GM18498 (cell line): ENCODE measurements around the gene UGGT2.
"Not testable (repeated sequence)": the region's sequence is repeated elsewhere in the genome, so short reads cannot be mapped to it uniquely, and the experiment has no call there.

Experiments
- ATAC-seq: cut with Tn5 transposase; IDR thresholded peaks from one replicate; pipeline ENCODE4 v1.9.1; 2021; ENCODE audit warnings: mild to moderate bottlenecking, moderate library complexity; ENCODE audit not compliant: unreplicated experiment

Gene UGGT2

DNA sequence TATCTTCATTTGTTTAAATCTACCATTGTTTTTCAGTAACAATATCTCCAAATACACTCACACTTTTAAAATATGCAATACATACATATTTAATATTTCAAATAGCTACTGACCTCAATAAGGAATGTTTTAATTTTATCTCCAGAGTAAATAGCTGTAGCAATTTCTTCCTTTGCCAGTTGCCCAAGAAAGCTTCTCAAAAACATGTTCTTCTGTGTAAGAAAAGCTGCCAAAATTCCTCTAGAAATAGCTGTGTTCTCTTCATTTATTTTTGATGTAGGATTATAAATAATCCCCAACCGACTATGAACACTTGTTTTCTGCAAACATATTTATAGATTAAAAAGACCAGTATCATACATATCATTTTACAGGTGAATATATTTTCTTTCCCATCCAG, 150.5 kb downstream of the UGGT2 start:
- ATAC-seq = no peak

DNA sequence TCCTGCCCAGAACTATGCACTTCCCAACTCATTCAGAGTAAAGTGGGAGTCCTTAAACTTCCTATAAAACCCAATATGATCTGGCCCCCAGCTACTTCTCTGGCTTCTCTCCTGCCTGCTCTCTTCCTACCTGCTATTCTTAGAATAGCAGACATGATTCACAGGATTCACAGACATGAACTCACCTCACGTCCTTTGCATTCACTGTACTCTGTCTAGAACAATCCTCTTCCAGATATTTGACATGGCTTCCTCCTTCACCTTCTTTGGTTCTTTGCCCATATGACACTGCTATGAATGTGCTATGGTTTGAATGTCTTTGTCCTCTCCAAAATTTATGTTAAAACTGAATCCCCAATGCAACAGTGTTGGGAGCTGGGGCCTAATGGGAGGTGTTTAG, 154.9 kb downstream of the UGGT2 start:
- no peak for ATAC-seq

DNA sequence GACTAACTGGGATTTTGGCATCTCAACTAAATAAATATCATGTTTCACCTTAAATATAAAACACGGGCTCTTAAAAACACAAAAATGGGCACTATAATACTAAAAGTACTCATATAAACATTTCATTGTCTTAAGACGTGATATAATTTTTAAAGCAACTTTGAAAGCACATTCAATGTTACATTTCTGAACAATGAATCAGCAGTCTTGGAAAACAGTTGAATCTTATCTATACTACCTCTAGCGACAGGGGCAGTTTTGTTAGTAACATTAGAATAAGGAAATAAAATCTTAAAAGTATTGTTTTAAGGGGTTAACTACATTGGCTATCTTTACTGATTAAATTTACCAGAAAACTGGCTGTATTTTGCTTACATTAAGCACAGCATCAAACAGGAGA, 156.9 kb downstream of the UGGT2 start:
- no peak for ATAC-seq

DNA sequence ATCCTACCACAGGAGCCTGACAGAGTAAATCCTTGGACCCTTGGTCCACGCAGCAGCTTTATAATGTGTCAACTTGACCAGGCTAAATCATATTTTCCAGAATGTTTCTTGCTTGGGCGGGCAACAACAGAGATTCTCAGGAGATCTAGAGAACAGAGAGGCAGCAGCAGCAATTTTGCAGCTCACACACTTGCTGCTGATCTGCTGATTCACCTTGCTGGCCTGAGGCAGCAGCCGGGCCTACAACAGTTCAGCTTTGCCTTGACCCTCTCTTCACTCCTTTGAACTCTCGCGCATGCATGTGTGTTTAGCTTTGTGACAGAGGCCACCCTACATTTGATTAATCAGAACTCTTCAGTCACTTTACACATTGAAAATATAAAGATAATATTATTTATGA, 159.3 kb downstream of the UGGT2 start:
- no peak for ATAC-seq

DNA sequence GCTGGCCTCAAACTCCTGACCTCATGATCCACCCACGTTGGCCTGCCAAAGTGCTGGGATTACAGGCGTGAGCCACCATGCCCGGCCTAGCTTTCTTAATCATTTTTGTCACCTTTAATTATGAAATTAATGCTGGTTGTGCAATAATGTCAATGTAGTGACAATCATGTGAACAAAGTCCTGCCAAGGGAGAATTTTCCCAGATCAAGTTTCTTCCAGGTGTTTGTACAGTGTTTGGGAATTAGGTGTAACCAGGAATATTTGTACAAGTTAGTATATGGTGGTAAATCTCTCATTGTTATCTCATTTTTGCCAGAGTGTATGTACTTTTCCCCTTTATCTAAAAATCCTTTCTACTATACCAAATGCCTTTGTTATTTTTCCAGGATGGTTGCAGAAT, 171.1 kb downstream of the UGGT2 start:
- ATAC-seq = no peak

DNA sequence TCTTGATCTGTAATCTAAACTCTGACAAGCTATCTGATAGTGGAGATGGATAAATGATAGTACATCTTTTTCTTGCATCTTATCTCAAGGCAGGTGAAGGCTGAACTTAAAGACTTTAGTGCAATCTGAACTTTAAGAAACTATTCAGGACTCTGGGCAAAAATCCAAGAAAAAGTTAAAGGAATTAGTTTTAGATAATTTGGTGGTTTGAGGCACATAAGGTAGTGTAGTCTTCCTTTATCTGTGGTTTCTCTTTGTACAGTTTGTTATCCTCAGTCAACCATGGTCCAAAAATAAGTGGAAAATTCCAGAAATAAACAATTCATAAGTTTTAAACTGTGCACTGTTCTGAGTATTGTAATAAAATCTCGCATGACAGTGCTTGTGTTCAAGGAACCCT, 172.9 kb downstream of the UGGT2 start:
- no peak for ATAC-seq

DNA sequence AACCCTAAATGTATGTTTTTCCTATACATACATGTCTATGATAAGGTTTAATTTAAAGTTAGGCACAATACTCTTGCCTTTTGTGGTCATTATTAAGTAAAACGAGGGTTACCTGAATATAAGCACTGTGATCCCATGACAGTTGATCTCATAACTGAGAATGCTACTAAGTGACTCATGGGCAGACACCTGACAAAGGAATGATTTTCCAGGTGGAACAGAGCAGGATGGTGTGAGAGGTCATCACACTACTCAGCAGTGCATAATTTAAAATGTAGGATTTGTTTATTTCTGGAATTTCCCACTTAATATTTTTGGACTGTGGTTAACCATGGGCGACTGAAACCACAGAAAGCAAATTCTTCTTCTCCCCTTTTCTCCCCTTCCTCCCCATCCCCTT, 178.9 kb downstream of the UGGT2 start:
- no peak for ATAC-seq

DNA sequence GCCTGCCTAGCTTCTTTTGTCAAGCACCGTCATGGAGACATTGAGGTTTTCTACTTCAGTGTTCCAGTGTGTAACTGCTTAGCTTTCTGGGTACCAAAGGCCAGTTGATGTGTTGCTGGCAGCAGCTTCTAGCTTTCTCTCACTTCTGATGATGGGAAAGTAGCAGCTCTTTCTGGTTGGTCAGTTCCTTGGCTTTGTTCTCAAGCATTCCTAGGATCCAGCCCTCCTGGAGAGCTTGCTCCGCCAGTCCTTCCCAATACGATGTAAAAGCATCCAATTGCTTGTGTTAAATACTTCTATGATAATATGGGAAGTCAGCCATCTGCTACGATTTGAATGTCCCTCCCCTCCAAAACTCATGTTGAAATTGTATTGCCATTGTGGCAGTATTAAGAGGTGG, 182.8 kb downstream of the UGGT2 start:
- no peak for ATAC-seq

DNA sequence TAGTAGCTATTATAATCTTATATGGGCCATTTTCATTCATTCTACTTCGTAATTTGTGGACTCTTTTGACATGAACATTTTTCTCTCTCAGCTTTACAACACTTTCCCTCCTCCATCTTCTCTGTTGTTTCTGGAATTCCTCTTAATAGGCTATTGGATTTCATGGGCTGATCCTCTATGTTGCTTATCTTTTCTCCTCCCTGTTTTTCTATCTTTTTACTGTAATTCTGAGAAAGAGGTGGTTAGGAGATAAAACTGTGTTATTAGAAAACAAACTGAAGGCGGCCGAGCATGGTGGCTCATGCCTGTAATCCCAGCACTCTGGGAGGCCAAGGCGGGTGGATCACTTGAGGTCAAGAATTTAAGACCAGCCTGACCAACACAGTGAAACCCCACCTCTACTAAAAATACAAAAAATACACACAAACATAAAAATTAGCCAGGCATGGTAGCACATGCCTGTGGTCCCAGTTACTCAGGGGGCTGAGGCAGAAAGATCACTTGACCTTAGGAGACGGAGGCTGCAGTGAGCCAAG, 188.1 kb downstream of the UGGT2 start:
- no peak for ATAC-seq

DNA sequence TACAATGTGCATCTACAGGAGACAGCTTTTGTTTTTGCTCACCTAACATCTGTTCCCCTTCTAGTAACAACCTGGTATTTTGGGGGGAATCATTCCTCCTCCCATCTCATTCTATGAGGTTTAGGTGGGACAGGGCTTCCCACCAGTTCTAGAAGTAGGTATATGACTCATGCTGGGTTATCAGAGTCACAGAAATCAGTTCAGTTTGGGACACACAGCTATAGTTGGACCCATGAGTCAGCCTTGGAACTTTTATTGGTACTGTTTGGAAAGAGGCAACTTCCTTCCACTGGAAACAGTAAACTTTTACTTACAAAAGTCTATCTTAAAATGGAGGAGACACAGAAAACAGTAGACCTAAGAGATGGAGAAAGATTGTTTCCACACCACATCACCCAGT, 190.8 kb downstream of the UGGT2 start:
- ATAC-seq = no peak

DNA sequence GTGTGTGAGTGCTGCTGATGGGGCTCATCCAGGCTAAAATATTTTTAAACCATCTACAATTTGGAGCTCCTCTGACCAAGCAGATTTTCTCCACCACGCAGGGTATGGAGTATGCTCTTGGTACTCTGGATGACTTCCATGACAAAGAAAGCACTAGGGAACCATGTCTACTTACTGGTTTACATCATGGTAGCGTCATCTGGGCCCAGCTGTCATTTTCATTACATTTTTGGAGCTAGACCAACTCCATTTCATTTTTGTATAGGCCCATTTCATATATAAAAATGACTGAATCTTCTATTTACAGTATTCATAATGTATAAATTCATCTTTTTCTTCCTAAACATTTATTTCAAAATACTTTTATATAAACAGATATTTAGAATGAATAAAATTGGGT, 191.9 kb downstream of the UGGT2 start:
- ATAC-seq = no peak

DNA sequence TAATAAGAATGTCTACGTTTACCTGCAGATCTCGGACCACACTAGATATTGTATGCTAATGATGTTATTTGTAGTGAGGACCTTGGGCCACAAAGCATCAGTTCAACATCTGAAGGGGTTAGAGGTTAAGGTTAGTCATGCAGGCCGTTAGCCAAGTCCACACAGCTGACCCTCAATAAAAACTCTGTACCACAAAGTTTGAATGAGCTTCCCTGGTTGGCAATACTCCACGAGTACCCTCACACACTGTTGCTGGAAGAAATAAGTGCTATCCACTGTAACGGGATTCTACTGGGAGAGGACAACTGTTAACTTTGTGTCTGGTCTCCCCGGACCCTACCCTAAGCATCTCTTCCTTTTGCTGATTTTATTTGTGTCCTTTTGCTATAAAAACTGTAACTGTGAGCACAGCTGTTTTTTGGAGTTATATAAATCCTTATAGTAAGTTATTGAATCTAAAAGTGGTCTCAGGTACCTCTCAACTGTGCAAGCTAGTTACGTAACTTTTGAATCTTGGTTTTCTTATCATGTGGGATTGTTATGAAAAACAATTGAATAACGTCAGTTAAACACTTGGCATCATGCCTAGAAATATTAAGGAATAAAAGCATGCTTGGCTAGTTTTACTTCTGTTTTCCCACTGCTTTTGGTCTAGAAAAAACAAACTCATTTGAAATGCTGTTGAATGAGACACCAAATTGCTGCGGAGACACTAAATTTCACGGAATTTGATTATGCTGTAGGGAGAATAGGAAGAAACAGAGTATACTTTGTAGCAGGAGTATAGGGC, 194.7 kb downstream of the UGGT2 start:
- ATAC-seq = no peak

DNA sequence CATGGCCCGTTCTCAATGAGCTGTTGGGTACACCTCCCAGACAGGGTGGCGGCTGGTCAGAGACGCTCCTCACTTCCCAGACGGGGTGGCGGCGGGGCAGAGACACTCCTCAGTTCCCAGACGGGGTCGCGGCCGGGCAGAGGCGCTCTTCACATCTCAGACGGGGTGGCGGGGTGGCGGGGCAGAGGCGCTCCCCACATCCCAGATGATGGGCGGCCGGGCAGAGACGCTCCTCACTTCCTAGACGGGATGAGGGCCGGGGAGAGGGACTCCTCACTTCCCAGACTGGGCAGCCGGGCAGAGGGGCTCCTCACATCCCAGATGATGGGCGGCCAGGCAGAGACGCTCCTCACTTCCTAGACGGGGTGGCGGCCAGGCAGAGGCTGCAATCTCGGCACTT, 207.5 kb downstream of the UGGT2 start:
- ATAC-seq = not testable (repeated sequence)

DNA sequence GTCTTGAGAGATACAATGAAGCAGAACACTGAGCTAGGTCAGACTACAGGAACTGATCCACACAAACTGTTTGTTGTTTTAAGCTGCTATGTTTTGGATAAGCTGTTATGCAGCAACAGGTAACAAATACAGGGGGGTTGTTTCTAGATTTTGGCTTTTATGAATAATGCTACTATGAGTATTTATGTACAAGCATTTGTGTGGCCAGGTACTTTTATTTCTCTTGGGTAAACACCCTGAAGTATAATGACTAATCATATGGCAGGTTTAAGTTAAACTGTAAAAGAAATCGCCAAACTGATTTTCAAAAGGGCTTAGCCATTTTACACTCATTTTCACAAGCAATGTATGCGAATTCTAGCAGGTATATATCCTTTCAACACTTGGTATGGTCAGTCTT, 210.3 kb downstream of the UGGT2 start:
- ATAC-seq = no peak

DNA sequence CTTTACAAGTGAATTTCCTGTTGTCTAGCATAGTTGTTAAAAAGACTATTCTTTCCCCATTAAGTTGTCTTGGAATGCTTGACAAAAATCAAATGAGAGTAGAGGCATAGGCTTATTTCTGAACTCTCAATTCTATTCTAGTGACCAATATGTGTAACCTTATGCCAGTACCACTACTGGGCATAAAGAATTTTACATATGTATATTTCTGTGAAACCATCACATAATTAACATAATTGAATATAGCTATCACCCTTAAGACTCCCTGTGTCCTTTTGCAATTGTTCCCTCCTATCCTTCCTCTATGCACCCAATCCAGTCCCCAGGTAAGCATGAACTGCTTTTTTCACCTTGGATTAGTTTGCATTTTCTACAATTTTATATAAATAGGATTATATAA, 211.3 kb downstream of the UGGT2 start:
- ATAC-seq = no peak

DNA sequence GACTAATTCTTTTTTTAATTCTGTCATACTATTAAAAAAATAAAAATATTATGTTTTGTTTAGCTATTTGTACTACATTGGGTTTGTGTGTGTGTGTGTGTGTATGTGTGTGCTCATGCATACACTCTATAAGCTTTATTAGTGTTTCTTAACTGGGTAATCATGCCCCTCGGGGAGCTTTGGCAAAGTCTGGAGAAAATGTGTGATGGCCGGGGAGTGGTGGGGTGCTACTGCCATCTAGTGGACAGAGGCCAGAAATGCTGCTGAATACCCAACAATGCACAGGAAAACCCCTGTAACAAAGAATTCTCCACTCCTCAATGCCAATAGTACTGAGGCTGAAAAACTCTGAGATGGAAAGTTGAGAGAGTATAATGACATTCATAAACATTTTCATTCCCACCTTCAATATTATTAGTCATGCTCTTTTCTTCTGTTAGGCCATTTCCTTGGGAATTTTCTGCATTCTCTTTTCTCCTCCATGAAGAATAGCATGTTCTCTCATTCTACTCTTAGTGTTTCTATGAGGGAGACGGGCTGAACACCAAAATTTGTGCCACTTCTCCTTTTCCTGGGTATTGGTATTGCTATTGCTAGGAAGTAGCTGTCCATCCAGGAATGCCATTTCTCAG, 219.0 kb downstream of the UGGT2 start:
- ATAC-seq = peak; percentile 89

DNA sequence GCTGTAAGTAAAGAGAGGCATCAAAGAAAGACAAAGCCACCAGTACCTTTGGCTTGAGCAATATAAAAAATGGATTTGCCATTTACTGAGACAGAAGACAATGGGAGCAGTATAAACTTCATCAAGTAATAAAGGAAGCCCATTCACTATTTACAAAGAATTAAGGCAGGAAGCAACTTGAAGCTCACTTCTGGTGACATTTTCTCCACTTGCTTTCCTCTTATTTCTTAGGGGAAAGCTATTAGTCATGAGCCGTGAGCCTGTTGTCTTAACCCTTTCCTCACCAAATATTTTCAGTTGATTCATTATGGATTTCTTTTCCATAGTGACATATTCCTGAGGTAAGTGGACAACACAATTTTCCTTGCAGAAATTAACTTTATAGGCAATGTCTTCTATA, 219.5 kb downstream of the UGGT2 start:
- no peak for ATAC-seq

DNA sequence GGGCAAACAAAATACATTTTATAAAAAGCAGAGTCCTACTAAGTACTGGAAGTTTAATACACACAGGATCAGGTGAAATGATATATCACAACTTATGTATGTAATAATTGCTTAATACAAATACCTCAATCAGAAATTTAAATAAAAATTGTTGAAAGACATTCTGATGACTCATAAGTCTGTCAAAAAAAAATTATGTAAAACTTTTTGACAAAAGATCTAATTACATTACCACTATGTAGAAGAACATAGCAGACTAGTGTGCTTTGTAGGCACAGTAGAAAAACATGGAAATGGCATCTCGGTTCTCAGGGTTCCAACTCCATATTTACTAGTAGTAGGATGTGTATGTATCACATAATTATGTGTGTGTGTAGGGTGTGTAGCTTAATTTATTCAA, 220.1 kb downstream of the UGGT2 start:
- ATAC-seq = no peak

DNA sequence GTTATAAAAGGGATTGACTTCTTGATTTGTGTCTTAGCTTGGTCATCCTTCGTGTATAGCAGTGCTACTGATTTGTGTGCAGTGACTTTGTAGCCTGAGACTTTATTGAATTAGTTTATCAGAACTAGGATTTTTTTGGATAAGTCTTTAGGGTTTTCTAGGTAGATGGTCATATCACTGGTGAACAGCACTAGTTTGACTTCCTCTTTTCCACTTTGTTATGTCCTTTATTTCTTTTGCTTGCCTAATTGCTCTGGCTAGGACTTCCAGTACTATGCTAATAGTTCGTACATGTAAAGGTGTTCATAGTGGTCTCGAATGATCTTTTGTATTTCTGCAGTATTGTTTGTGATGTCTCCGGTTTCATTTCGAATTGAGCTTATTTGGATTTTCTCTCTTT, 230.9 kb downstream of the UGGT2 start:
- ATAC-seq = no peak

DNA sequence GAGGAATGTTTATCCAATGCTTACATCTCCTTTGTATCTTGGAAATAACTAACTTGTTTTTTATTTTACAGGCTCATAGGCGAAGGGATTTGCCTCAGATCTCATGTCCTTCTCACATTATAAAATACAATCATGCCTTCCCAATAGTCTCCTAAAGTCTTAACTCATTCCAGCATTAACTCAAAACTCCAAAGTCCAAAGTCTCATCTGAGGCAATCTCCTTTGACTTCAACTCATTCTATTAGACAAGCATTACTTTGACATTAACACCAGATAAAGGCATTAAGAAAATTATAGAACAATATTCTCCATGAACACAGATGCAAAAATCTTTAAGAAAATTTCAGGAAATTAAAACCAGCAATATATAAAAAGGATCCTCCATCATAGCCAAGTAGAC, 238.7 kb downstream of the UGGT2 start:
- no peak for ATAC-seq

DNA sequence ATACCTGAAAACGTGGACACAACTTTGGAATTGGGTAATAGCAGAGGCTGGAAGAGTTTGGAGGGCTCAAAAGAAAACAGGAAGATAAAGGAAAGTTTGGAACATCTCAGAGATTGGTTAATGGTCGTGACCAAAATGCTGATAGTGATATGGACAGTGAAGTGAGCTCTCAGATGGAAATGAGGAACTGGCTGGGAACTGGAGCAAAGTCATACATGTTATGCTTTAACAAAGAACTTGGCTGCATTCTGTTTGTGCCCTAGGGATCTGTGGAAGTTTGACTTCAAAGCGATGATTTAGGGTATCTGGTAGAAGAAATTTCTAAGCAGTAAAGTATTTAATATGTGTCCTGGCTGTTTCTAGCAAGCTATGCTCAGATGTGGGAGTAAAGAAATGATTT, 240.1 kb downstream of the UGGT2 start:
- no peak for ATAC-seq

DNA sequence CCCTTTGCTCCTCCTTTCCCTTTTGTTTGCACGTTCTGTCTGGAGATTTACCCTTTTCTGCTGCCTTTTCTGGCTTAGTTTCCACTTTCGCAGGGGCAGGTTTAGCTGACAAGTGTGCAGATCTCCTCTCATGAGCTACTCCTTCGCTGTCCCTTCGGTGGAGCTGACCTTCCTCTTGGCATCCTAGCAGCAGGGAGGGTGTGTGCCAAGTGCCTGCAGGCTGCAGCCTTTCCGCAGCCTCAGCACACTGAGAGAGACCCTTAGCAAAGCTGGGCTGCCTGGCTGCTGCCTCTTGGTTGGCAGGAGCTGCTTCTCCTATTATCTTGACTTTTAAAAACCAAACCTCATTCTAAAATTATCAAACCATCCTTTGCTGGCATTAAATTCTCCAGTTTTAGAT, 243.8 kb downstream of the UGGT2 start:
- no peak for ATAC-seq

DNA sequence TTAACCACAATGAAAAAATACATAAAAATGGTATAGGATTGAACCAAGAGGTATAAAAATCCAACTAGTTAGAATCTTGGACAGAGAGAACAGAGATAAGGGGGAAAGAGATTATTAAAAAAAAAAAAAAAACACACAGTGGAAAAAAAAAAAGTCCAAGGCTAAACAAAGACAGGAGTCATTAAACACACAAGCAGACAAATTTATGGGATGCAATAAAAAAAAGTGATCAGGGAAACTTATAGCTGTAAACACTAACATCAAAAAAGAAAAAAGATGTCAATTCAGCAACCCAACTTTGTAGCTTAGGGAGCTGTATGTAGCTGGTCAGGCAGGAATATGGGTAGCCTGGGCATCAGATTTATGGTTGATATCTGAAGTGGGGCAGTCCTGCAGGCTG, 247.3 kb downstream of the UGGT2 start:
- ATAC-seq = no peak
